ENCODE data around the gene NEURL2. TPM values are rescaled to one million over a fixed set of nuclear protein-coding genes. Genes with fewer than 3 reads are reported as not detected.

NEURL2 gene
- total RNA-seq, 4 donors from 2014 or later = 2.2 to 26.4 (median 17.0) TPM

- peaks cover 0 to 40% (median 24%) of the 10 kb centered on the region in 3 donors for H3K4me1 ChIP-seq
- peak overlapping the region in 3 of 4 donors; percentile 66 to 77 (median 70) for H3K27ac ChIP-seq
- H3K27me3 ChIP-seq = peaks cover 3% of the 10 kb centered on the region
- TF ChIP-seq POLR2A (IDR thresholded peaks at IDR 0.05) = no peak
- peak; percentile 14 for TF ChIP-seq POLR2AphosphoS5 (IDR thresholded peaks at IDR 0.05)
- TF ChIP-seq EP300 (IDR thresholded peaks at IDR 0.05) = no peak
- TF ChIP-seq CTCF (IDR thresholded peaks at IDR 0.05) = no peak
- H3K36me3 ChIP-seq = no peaks in the 10 kb centered on the region
- H3K9me3 ChIP-seq = no peaks in the 10 kb centered on the region
- H3K4me3 ChIP-seq = no peak overlapping the region
- peak; percentile 26 for ATAC-seq
- WGBS, 2 donors (ENCODE audit: low coverage in 1 of 2) = 91 to 100% methylated on average over 2 to 11 of the region's 12 CpGs
Observed at GRCh38 chr20:45918779-45919537, 27.9 kb upstream of the NEURL2 start.

- Histone ChIP-seq H3K27ac (peak overlapping the region in 3 of 4 donors; percentile 66 to 77 (median 70)), H3K4me1 (peaks cover 0 to 34% (median 23%) of the 10 kb centered on the region in 3 donors), H3K9me3 (no peaks in the 10 kb centered on the region), H3K36me3 (no peaks in the 10 kb centered on the region), H3K4me3 (no peak overlapping the region), H3K27me3 (peaks cover 10% of the 10 kb centered on the region)
- WGBS, 2 donors (ENCODE audit: low coverage in 1 of 2) = 36 to 40% methylated on average over 2 of the region's 5 CpGs
- peak; percentile 58 for ATAC-seq
- TF ChIP-seq CTCF (IDR thresholded peaks at IDR 0.05) (no peak), POLR2A (IDR thresholded peaks at IDR 0.05) (no peak), POLR2AphosphoS5 (IDR thresholded peaks at IDR 0.05) (no peak)
Observed at GRCh38 chr20:45918182-45918737, 27.3 kb upstream of the NEURL2 start.

GRCh38 chr20:45917790-45918141 is 26.8 kb upstream of the NEURL2 start:
- TF ChIP-seq EP300 (IDR thresholded peaks at IDR 0.05) (no peak), POLR2AphosphoS5 (IDR thresholded peaks at IDR 0.05) (no peak), POLR2A (IDR thresholded peaks at IDR 0.05) (no peak), CTCF (IDR thresholded peaks at IDR 0.05) (no peak)
- Histone ChIP-seq H3K36me3 (no peaks in the 10 kb centered on the region), H3K4me1 (peaks cover 0 to 37% (median 23%) of the 10 kb centered on the region in 3 donors), H3K4me3 (no peak overlapping the region), H3K27ac (peak overlapping the region in 3 of 4 donors; percentile 66 to 77 (median 70)), H3K27me3 (peaks cover 15% of the 10 kb centered on the region), H3K9me3 (no peaks in the 10 kb centered on the region)
- 46 to 49% methylated on average over 2 to 4 of the region's 5 CpGs for WGBS, 2 donors (ENCODE audit: low coverage in 1 of 2)
- peak; percentile 40 for ATAC-seq

GRCh38 chr20:45913116-45913515 is 22.1 kb upstream of the NEURL2 start:
- WGBS, 2 donors (ENCODE audit: low coverage in 1 of 2) = 69 to 80% methylated on average over 1 to 3 of the region's 5 CpGs
- peaks cover 0 to 31% (median 9%) of the 10 kb centered on the region in 3 donors for H3K4me1 ChIP-seq
- H3K4me3 ChIP-seq = no peak overlapping the region
- no peak for TF ChIP-seq POLR2A (IDR thresholded peaks at IDR 0.05)
- TF ChIP-seq EP300 (IDR thresholded peaks at IDR 0.05) = no peak
- no peak for TF ChIP-seq CTCF (IDR thresholded peaks at IDR 0.05)
- no peak for TF ChIP-seq POLR2AphosphoS5 (IDR thresholded peaks at IDR 0.05)
- no peaks in the 10 kb centered on the region for H3K9me3 ChIP-seq
- H3K27ac ChIP-seq = peak overlapping the region in 2 of 4 donors; percentile 82 to 89
- no peaks in the 10 kb centered on the region for H3K36me3 ChIP-seq
- ATAC-seq = no peak
- H3K27me3 ChIP-seq = peaks cover 23% of the 10 kb centered on the region

GRCh38 chr20:45912344-45912682 is 21.3 kb upstream of the NEURL2 start:
- no peak for TF ChIP-seq POLR2AphosphoS5 (IDR thresholded peaks at IDR 0.05)
- TF ChIP-seq POLR2A (IDR thresholded peaks at IDR 0.05) = no peak
- TF ChIP-seq CTCF (IDR thresholded peaks at IDR 0.05) = no peak
- TF ChIP-seq EP300 (IDR thresholded peaks at IDR 0.05) = no peak
- peak overlapping the region; percentile 34 to 60 for H3K4me3 ChIP-seq
- peaks cover 0 to 23% (median 5%) of the 10 kb centered on the region in 3 donors for H3K4me1 ChIP-seq
- WGBS, 2 donors (ENCODE audit: low coverage in 1 of 2) = 12% methylated on average over 3 of the region's 4 CpGs; no CpG with 5 or more reads in 1 of the 2 donors
- peaks cover 23% of the 10 kb centered on the region for H3K27me3 ChIP-seq
- peak overlapping the region in 3 of 4 donors; percentile 82 to 89 (median 88) for H3K27ac ChIP-seq
- H3K9me3 ChIP-seq = no peaks in the 10 kb centered on the region
- peaks cover 0 to 5% of the 10 kb centered on the region in 2 donors for H3K36me3 ChIP-seq
- no peak for ATAC-seq
